Right atrium auricular region (tissue), 2 donors: Measurements from ENCODE around the gene BRSK2. TPM values are rescaled to one million over a fixed set of nuclear protein-coding genes. Genes with fewer than 3 reads are reported as not detected.

Source experiments
- DNase-seq: peaks from one replicate; pipeline ENCODE4 v3.0.0-alpha.2; 2019; ENCODE audit warnings: low spot score
- H3K27ac ChIP-seq, 2 donors: fragments of 200-600 bp; sonication (generic); 1 replicate in 1 of 2; 2 replicates in 1 of 2; pipeline ENCODE4 v1.5.1; 2016 to 2019
- H3K27me3 ChIP-seq, 2 donors: fragments of 200-600 bp; sonication (generic); one replicate each; pipeline versions ENCODE4 v1.5.1 to v1.6.0; 2017 to 2019
- H3K36me3 ChIP-seq: fragments of 200-600 bp; sonication (generic); one replicate; pipeline ENCODE4 v1.5.1; 2016
- H3K4me1 ChIP-seq, 2 donors: fragments of 200-600 bp; sonication (generic); one replicate each; pipeline versions ENCODE4 v1.5.1 to v1.6.0; 2017 to 2019
- H3K4me3 ChIP-seq, 2 donors: fragments of 200-600 bp; sonication (generic); 1 replicate in 1 of 2; 2 replicates in 1 of 2; pipeline ENCODE4 v1.5.1; 2017 to 2019; ENCODE audit warnings: mild to moderate bottlenecking in 1 of 2, moderate library complexity in 1 of 2
- H3K9me3 ChIP-seq, 2 donors: fragments of 200-600 bp; sonication (generic); one replicate each; pipeline ENCODE4 v1.5.1; 2019
- total RNA-seq, 2 donors: library from RNA; depleted of rRNA; stranded (reverse); fragments of >200 nt; gene quantifications; one replicate each; pipeline ENCODE4 v1.1.0, GENCODE V29; 2016
- TF ChIP-seq, protein P1 (sequence below), 2 donors: fragments of 200-600 bp; sonication (generic); IDR thresholded peaks; one replicate each; pipeline ENCODE4 v1.5.1; 2019; ENCODE audit warnings: antibody characterized with exemption in 2 of 2

BRSK2 gene
- total RNA-seq, 2 donors from 2014 or later = 0.19 to 0.51 TPM

DNA sequence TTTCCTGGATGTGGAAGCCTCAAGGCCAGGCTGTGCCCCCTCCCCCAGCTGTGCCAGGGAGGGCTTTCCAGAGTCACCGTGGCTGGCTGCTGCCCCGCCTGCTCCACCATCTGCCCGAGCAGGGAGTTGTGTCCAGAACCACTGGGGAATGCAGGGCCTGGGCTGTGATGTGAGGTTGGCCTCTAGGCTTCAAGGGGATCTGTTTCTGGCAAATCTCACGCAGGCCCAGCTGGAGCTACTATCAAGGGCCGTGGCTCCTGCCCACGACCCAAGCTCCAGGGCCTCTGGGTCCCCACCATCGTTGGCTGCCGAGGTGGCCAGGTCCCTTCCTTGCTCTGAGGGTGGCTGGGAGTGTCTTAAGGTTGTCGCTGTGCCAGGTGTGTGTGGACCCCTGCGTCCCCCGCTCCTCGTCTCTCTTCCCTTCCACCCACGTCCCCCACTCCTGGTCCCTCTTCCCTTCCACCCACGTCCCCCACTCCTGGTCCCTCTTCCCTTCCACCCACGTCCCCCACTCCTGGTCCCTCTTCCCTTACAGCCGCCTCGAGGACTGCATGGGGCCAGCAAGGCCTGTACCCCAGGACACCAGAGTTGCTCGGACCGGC is 6.1 kb downstream of the BRSK2 start:
- no peaks in the 10 kb centered on the region for H3K9me3 ChIP-seq
- H3K27me3 ChIP-seq = peaks cover 7% of the 10 kb centered on the region in 2 donors
- DNase-seq = no peak
- peaks cover 0 to 1% of the 10 kb centered on the region in 2 donors for H3K4me1 ChIP-seq
- TF ChIP-seq, protein P1, sequence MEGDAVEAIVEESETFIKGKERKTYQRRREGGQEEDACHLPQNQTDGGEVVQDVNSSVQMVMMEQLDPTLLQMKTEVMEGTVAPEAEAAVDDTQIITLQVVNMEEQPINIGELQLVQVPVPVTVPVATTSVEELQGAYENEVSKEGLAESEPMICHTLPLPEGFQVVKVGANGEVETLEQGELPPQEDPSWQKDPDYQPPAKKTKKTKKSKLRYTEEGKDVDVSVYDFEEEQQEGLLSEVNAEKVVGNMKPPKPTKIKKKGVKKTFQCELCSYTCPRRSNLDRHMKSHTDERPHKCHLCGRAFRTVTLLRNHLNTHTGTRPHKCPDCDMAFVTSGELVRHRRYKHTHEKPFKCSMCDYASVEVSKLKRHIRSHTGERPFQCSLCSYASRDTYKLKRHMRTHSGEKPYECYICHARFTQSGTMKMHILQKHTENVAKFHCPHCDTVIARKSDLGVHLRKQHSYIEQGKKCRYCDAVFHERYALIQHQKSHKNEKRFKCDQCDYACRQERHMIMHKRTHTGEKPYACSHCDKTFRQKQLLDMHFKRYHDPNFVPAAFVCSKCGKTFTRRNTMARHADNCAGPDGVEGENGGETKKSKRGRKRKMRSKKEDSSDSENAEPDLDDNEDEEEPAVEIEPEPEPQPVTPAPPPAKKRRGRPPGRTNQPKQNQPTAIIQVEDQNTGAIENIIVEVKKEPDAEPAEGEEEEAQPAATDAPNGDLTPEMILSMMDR (IDR thresholded peaks at IDR 0.05) = no peak
- no peak overlapping the region for H3K27ac ChIP-seq
- H3K36me3 ChIP-seq = no peaks in the 10 kb centered on the region
- H3K4me3 ChIP-seq = no peak overlapping the region

DNA sequence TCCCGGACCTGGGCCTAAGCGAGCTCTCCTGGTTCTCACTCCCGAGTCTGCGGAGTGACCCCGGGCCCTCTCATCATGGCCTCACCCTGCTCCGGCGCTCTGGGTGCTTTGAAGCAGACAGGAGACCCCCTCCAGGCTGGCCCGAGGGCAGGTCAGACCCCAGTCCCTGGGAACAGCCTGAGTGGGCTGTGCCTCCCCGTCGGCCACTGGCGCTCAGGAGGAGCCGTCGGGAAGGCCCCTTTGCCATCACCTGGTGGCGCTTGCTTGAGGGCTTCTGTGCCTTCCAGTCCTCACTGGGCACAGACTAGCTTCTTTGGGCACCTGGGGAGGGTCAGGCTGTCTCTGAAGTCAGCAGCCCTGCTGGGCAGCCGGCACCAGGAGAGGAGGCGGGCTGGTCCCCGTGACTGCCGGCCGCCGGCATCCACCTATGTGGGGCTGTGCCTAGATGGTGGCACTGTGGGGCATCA is 6.7 kb downstream of the BRSK2 start:
- H3K36me3 ChIP-seq = no peaks in the 10 kb centered on the region
- DNase-seq = no peak
- H3K4me1 ChIP-seq = peaks cover 0 to 1% of the 10 kb centered on the region in 2 donors
- H3K27ac ChIP-seq = no peak overlapping the region
- H3K9me3 ChIP-seq = no peaks in the 10 kb centered on the region
- H3K4me3 ChIP-seq = no peak overlapping the region
- TF ChIP-seq, protein P1 (IDR thresholded peaks at IDR 0.05) = no peak
- peaks cover 2 to 3% of the 10 kb centered on the region in 2 donors for H3K27me3 ChIP-seq

DNA sequence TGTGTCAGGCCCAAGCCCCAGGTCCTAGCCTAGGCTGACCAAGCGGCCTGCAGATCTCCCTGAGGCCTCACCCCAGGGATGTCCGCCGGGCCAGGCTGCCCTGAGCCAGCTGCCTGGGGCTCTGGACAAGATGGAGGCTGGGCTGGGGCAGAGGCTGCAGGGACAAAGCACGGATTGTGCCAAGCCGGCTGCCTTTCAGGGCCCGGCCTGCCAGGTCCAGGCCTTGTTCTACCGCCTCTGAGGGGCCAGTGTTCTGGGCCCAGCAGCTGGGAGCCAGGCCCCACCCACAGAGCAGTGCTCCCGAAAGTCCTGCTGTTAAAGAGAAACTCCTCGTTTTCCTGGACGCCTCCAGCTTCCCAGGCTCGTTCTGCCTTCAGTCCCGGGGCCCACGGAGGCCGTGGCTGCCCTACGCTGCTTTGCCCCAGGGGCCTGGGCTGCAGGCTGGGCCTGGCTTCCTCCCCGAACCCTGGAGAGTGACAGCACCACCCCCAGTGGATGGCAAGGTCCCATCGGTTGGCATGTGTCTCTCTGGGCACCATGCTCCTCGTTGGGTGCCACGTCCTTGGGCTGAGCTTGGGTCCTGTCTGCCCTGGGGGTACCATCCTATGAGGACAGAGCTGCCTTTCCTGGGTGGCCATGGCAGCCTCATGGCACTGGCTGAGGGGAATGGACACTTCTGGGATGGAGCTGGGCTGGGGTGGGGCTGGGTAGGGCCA is 7.6 kb downstream of the BRSK2 start:
- no peak for DNase-seq
- H3K4me3 ChIP-seq = no peak overlapping the region
- H3K27me3 ChIP-seq = no peaks in the 10 kb centered on the region
- peaks cover 0 to 4% of the 10 kb centered on the region in 2 donors for H3K4me1 ChIP-seq
- H3K36me3 ChIP-seq = no peaks in the 10 kb centered on the region
- TF ChIP-seq, protein P1 (IDR thresholded peaks at IDR 0.05) = no peak
- no peak overlapping the region for H3K27ac ChIP-seq
- H3K9me3 ChIP-seq = no peaks in the 10 kb centered on the region

DNA sequence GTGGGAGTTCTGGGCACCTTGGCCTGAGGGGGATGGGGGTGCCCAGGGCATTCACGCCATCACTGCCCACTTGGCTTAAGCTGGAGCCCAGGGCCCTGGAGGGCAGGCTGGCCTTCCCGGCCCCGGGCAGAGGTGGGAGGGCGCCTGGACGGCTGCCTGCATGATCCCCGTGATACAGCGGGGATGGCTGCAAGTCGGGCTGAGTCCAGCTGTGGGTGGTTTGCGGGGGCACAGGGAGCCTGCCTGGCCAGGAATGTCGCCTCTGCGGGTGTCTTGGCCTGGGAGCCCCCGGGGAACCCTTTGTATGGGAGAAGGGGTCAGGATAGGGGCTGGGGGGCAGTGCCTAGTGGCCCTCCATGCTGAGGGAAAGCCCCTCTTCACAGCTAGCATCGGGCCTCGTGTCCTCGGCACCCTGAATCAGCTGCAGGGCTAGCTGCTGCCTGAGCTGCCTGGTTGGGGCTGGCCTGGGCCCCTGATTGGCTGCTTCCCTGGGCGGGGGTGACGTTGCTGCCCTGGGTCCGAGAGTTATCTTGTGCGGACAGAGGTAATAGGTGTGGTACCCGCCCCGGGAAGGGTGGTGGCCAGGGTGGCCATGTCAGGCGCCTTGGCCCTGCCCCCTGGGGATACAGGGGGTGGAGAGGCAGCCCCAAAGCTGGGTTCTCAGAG is 8.3 kb downstream of the BRSK2 start:
- Histone ChIP-seq H3K4me1 (peaks cover 0 to 4% of the 10 kb centered on the region in 2 donors), H3K27me3 (no peaks in the 10 kb centered on the region), H3K36me3 (no peaks in the 10 kb centered on the region), H3K27ac (no peak overlapping the region), H3K9me3 (no peaks in the 10 kb centered on the region), H3K4me3 (no peak overlapping the region)
- no peak for DNase-seq
- TF ChIP-seq, protein P1 (IDR thresholded peaks at IDR 0.05) = no peak

DNA sequence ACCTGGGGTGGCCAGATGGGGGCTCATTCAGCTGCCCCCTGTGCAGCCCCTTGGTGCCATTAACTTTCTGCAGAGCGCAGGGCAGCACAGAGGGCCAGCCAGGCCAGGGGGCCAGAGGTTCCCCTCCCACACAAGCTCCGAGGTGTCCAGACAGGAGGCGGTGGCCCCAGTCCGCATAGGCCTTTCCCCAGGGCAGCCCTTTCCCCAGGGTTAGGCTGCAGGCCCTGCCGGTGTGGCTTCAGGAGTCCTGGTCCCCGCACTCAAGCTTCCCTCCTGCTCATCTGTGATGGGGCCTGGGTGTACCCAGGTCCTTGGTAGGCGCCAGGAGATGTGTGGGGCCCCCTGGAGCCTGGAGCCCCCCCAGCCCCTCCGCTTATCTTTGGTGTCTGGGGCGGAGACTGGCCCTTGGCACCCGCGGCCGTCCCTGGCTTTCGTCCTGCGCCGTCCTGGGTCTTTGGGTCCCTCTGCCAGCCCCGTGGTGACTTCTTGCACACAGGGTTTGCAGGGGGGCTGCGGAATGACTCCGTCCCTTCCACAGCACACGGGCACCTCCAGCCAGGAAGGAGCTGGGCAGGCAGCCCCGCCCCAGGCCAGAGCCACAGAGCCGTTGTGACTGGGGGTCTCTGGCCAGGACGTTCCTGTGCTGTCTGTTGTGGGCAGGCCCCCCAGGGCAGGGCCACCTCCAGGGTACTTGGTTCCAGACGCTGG is 8.9 kb downstream of the BRSK2 start:
- Histone ChIP-seq H3K9me3 (no peaks in the 10 kb centered on the region), H3K4me3 (no peak overlapping the region), H3K4me1 (peaks cover 0 to 4% of the 10 kb centered on the region in 2 donors), H3K27me3 (no peaks in the 10 kb centered on the region), H3K36me3 (no peaks in the 10 kb centered on the region), H3K27ac (no peak overlapping the region)
- no peak for DNase-seq
- TF ChIP-seq, protein P1 (IDR thresholded peaks at IDR 0.05) = no peak
